Measurements from ENCODE around the gene LAPTM4A.
A peak's percentile ranks its signal among the peaks of the same experiment; 100 is the strongest.
"Not testable (repeated sequence)": the region's sequence is repeated elsewhere in the genome, so short reads cannot be mapped to it uniquely, and the experiment has no call there.

The LAPTM4A gene

DNA sequence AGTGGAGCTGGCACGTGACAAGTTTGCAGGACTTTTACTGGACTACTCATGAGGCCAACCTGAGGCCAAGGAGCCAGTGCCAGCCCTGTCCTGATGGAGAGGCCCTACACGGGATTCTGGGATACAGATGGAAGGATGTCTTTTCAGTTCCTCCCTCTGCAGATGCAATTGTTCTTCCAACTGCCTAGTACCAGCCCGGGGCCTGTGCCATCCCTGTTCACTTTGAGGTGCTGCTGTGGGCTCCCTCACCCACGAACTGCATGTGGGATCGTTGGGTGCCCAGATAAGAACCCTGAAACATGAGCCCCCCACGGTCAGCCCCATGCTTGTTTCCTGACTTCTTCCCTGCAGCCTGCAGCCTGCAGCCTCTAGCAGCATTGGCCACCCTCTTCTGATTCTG is 25.3 kb upstream of the LAPTM4A start:
- DNase-seq (ENCODE audit: low read depth): no peak

DNA sequence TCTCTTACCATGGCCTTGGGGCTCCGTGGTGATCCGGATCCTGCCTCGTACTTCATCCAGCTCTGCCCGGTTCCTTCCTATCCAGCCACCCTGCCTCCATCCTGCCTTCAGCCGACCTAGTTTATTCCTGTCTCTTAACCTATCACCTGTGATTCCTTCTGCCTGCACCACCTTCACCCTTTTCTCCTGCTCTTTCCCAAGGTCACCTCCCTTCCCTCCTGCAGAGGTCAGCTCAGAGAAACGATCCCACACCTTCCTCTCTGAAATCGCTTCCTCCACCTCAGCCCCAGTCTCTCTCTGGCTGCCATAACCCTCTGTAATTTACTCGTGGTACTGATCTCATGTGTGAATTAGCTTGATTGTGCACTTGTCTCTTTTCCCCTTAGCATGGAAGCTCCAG is 23.5 kb upstream of the LAPTM4A start:
- DNase-seq (ENCODE audit: low read depth): no peak

DNA sequence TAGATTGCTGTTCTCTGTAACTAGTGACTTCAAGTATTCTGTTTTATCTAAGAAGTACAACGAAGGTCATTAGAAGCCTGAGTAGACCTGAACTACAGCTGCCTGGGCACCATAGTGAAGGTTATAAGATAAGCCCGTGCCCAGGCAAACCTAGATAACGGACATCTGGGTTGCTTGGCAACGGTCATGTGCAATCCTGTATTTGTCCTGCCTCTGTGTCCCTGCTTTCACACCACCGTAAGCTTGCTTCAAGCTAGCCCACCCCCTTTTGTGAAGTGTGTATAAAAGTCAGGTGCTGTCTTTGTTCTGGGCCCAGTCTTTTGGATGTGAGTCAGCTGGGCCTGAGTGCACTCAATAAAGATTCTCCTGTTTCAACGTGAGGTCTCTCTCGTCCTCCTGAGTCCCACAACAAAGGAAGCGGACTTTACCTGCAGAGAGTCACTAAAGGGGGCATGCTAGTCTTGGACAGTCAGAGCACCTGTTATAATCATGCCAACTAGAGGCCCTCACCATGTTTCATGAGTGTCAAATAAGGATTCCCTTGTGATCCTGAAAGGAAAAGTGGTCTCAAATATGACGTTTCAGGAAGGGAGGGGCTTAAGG is 22.7 kb upstream of the LAPTM4A start:
- not testable (repeated sequence) for DNase-seq (ENCODE audit: low read depth)

DNA sequence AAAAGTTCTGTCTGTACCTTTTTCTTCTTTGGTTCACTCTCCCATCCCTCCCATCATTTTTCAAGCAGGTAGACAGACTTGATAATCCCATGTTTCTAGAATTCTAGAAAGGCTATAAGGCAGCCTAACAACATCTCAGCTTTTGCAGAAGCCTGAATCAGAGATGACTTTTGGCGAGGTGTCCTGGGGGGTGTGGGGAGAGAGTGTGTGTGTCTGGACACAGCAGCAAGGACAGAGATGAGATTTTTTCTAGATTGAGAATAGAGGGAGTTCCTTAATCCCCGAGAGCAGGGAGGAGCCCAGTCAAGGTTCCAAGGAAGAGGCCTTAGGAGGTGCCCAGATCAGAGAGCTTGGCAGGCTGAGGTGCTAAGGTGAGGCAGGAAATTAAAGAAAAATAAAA is 22.0 kb upstream of the LAPTM4A start:
- DNase-seq (ENCODE audit: low read depth): no peak

DNA sequence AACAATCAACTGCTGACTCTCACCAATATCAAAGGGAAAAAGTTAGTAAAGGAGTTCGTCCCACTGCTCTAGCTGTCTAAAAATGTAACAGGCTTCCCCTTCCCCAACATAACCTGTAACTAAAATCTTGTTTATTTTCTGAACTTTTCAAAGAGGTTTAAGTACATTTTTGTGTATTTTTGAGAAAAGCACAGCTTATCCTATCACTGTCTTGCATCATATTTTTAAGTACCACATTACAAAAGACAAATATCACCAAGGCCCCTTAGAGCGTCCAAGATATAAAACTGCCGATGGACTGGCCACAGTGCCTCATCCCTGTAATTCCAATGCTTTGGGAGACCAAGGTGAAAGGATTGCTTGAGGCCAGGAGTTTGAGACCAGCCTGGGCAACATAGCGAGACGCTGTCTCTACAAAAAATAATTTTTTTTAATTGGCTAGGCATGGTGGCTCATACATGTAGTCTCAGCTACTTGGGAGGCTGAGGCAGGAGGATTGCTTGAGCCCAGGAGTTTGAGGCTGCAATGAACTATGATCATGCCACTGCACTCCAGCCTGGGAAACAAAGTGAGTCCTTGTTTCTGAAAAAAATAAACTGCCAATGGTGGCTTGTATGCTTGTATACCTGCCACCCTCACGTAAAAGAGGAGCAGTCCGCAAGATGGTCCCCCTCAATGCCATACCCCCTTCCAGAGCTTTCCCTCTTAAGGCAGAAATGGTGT is 21.2 kb upstream of the LAPTM4A start:
- no peak for DNase-seq (ENCODE audit: low read depth)

DNA sequence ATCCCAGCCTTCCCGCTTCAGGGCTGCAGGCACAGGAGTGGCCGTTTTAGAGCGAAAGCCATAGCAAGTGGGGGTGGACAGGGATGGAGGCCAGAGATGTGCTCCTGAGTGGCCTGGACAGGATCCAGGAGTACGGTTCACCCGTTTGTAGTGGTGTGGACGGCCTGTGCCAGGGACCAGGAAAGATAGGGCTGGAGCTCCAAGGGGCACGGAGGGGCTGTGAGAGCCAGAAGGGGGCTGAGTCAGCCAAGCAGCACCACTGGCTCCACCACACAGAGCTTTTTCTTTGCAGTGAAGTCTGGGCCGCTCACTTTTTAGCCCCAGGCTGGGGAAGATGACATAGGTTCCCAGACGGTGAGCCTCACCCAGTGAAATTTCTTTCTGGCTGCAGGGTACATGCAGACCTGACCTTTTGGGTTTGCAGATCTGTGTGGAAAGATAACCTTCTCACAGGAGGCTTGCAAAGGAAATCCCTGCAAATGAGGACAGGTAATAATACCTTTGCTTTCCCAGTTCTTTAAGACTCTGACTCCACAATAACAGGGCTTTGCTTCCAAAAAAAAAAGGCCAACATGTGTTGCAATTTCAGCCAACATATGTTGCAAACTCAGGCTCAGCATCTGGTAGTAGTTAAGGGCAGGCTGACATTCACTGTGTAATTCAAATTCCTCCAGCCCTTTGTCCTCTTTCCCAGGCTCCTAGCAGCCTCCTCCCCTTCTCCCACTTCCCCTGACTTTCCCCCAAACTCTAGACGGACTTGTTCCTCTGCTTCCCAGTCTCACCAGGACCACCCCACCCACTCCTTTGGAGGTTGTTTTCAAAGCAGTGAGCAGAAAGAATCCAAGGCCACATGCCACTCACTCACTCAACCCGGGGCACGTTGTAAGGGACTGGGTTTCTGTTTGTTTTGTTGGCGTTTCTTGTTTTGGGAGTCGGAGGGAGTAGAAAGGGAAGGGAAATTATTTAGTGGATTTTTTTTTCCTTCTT is 20.3 kb upstream of the LAPTM4A start:
- no peak for DNase-seq (ENCODE audit: low read depth)

DNA sequence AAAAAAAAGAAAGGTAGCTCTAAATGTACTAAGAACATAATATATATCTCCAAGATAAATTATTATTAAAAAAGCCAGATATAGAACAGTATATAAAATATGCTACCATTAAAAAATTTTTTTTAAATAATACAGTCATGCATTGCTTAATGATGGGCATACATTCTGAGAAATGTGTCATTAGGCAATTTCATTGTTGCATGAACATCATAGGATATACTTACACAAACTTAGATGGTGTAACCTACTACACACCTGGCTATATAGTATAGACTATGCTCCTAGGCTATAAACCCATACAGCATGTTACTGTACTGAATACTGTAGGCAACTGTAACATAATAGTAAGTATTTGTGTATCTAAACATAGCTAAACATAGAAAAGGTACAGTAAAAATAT is 18.3 kb upstream of the LAPTM4A start:
- no peak for DNase-seq (ENCODE audit: low read depth)

DNA sequence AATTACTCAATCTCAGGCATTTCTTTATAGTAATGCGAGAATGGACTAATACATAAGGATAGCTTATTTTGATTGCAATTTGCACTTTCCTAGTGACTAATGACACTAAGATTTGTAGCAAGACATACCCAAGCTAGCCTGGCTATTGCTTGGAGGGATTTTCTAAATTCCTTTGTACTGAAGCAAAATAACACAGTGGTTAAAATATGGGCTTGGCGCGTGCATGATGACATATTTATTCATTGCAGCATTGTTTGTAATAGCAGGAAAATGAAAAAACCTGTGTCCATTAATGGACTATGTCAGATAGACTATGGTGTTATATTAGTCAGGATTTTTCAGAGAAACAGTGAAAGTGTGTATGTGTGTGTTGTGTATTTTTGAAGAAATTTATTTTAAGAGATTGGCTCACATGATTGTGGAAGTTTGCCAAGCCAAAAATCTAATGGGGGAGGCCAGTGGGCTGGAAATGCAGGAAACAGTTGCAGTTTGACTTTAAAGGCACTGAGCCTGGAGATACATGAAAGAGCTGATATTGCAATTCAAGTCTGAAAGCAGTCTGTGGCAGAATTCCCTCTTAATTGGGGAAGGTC is 16.7 kb upstream of the LAPTM4A start:
- DNase-seq (ENCODE audit: low read depth): no peak

DNA sequence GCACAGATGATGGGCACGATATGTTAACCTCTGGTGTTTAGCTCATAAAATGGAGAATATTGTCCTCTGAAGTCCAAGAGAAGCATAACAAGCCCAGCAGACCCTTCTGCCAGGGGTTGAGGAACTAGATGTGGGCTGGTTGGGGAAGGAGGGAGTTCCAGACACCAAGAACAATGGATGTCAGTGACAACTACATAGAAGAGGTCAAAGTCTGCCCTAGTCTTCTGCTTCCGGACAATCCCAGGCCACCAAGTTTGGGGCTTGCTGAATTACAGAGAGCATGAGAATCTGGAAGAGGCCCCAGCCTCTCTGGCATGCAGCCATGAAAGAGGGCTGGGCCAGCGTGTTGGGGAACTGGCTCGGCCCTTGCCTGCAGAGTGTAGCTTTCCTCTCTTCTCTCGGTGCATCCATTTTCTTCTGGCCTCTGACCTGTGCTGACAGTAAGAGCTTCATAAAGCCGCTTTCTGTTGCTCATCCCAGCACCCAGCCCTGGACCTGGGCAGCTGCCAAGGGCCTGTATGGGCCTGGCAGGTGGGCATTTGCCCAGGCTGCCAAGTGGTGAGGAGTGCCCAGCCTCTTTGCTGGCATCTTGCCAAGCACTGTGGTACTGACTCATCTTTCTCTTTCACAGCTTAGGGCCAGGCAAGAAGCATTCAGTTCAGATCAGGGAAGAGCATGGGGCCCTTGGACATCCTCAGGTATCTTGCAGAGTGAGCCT is 14.6 kb upstream of the LAPTM4A start:
- DNase-seq (ENCODE audit: low read depth): no peak

DNA sequence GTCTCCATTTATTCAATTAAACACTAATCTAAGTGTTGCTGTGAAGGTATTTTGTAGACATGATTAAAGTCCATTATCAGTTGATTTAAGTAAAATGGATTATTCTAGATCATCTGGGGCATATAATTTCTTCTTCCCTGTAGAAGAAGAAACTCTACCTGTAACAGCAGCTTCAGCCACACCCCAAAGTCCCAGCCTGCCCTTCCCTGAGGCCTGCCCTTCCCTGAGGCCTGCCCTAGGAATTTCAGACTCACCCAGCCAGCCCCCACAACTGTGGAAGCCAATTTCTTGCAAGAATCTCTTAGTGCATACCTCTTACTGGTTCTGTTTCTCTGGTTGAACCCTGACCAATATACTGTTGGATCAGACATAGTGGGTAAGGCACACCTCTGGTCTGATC is 13.4 kb upstream of the LAPTM4A start:
- DNase-seq (ENCODE audit: low read depth): no peak

DNA sequence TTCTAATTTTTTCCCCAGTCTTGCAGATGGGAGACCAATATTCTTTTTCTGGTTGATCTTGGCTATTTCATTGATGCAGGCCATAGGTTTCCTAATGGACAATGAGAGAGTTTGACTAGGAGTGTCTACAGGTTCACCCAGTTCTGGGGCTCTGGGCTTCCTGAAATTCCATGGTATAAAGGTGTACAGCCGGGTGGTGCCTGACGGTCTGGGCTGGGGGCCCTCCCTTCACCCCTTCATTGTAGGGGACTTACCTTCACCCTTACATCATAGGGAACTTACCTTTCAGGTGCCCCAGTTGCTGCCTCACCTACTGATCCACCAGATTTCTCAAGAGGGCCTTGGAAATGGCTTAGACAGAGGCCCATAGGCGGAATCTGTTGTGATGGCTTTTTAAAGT is 13.0 kb upstream of the LAPTM4A start:
- DNase-seq (ENCODE audit: low read depth): no peak

DNA sequence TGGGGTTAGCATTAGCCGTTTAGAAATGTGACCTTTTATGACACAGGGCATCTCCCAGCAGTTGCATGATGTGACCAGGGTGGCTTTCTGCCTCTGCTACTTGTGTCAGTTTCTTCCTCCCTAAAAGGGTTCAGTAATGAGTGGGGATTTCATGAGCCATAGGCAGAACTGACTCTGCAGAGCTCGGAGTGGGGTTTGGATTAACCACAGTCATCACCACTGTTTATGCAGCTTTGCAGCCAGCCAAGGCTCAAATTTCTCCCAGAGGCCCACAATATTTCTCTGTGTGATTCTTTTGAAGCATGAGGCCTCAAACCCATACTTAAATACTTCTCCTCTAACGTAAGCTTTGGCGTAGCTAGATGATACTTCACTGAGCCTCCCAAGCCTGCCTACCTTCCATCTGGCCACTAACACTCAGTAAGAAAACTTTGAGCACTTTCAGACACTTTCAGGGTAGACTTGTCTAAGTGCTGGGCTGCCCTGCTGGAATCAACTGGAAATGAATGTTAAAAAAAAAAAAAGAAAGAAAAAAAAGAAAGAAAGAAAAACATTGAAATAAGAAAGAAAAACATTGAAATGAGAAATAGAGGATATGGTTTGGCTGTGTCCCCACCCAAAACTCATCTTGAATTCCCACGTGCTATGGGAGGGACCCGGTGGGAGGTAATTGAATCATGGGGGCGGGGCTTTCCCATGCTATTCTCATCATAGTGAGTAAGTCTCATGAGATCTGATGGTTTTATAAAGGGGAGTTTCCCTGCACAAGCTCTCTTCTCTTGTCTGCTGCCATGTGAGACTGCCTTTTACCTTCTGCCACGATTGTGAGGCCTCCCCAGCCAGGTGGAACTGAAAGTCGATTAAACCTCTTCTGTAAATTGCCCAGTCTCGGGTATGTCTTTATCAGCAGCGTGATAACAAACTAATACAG is 11.5 kb upstream of the LAPTM4A start:
- peak; percentile 91 for DNase-seq (ENCODE audit: low read depth)

DNA sequence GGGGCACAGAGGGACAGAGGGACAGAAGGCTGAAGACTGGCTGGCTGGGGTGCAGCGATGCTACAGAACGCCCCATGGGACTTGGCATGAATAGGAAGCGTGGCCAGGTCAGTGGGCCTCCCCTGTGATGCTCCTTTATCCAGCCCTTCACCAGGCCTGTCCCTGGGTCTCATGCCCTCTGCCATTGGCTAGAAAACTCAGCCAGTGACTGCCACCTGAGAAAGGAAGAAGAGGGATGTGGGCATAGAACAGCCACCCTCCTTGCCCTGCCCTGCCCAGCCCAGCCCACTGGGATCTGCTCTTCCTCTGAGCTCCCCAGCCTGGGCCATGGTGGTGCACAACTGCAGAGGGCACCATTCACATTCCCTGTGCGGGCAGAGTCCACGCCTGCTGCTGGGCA is 10.5 kb upstream of the LAPTM4A start:
- DNase-seq (ENCODE audit: low read depth): no peak

DNA sequence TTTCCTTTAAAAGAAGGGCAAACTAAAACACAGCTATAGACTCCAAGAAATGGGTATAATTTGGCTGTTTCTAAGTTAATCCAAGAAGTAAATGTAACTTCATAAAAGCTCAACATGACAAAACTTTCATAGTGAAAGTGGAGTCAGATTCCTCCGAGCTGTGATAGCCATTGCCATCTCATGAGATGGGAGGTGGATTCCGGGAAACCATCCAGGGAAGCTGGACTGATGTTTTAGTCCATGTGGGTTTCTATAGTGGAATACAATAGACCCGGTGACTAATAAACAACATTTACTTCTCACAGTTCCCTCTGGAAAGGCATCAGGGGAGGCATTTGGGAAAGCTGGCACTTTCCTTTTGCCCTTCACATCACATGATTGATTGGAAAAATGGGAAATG is 10.0 kb upstream of the LAPTM4A start:
- DNase-seq (ENCODE audit: low read depth): no peak

DNA sequence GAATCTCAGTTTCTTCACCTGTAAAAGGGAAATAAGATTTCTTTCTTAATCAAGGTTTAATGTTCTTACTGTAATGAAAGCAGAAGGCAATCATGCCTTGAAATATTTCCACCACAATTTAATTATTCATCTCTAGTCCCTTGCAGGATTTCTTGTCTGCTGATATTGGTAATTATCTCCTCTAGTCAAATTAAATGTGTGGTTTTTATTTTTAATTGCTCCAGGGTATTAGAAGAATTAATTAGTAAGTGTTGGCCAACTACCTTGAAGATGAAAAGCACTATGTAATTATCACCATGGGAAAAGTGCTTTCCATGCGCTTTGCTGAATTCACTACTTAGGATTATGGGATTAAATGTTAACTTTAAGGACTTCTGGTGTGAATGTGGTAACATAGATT is 8.7 kb upstream of the LAPTM4A start:
- DNase-seq (ENCODE audit: low read depth): no peak

DNA sequence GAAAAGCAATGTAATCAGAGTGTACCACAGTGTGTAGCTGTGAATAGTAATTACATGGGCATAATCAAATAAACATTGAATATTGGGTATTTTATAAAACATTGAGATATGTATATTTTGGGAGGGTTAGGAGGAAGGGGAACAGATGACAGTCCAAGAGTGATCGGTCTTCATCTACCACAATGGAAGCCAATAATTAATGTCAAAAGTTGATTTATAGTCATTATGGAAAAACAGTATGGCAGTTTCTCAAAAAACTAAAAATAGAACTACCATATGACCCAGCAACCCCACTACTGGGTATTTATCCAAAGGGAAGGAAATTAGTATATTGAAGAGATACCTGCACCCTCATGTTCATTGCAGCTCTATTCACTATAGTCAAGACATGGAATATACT is 5.8 kb upstream of the LAPTM4A start:
- DNase-seq (ENCODE audit: low read depth): no peak

DNA sequence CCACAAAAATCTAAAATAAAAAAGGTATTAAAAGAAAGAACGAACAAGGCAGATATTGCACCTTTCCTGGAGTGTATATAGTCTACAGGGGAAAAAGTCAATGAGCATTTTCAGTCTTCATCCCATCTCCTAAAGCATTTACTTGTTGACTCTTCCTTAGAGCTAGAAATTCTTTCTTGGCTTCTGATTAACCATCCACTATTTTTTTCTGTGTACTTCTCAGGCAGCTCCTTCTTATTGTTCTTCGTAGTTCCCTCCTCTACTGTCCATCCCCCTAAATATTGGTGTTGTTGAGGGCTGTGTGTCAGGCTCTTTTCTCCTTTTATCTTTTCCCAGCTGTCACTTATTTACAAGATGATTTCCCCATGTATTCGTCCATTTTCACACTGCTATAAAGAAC is 3.5 kb upstream of the LAPTM4A start:
- DNase-seq (ENCODE audit: low read depth): no peak

DNA sequence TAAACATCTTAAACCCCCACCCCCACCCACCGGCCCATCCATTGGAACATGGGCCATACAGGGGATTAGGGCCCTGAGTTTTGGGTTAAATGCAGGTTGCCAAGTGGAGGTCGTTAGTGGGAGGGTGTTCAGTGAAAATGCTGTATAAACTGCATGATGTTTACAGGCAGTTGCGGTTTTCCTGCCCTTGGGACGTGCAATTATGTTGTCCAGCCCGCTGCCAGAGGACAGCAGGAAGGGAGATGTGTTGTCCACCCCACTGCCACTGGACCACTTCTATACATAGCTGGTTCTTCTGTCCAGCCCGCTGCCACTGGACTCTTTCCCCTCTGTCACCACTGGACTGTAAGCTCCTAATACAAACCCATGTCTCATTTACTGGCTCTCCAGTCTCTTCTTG is 2.7 kb upstream of the LAPTM4A start:
- no peak for DNase-seq (ENCODE audit: low read depth)

DNA sequence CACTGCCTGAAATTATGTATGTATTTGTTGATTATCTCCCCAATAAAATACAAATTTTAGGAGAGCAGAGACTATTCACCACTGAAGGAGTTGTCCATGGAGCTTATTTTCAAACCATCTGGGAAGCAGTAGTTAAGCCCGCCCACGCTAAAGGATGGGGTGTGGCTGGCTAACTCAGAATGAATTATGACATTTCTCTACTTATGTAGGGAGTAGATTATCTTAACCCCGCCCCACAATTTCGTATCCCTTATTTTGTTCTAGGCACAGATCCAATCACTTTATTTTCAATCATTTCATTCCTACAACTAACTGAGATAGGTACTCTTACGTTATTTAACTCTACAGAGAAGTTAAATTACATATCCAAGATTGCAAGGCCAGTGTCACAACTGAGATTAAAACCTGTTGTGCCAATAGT is 1.4 kb upstream of the LAPTM4A start:
- DNase-seq (ENCODE audit: low read depth): peak; percentile 66

DNA sequence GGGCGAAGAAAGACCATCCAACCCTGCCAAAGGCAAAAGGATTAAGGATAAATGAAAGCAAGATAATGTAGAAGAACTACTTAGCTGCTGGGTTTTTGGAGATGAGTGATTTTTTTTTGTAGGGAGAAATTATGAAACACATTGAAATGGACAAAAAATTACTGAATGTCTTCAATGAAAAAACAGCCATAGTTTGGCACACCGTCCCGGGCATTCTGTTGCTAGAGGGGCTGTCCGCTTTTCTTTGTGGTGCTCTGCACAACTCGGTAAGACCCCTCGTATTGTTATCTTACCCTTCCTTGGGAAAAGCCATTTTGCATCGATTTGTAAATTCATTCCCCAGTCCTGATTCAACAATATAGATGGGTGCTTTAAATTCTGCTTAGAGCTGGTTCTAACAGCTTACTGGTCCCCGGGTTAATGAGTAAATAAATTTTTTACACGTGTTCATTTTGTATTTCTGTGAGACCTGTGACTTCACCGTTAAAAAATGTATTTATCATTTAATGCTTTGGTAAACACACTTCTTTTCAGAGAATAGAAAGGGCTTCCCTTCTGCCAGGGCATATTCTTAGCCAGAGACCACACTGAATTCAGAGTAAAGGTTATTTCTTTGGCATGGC is 912 bp upstream of the LAPTM4A start:
- DNase-seq (ENCODE audit: low read depth): no peak

Data from non-pigmented ciliary epithelial cell (primary cell).